ENCODE results near the gene GHRH. TPM values are rescaled to one million over a fixed set of nuclear protein-coding genes. Genes with fewer than 3 reads are reported as not detected.

GHRH gene
- total and polyA plus RNA-seq, 8 donors = not detected

GRCh38 chr20:37222086-37222485, 39.5 kb downstream of the GHRH start:
- no peak for DNase-seq
- no peak for TF ChIP-seq CTCF (IDR thresholded peaks at IDR 0.05)
- no peak for TF ChIP-seq POLR2A (IDR thresholded peaks at IDR 0.05)
- TF ChIP-seq POLR2AphosphoS5 (IDR thresholded peaks at IDR 0.05) = no peak
- no peak for TF ChIP-seq EP300 (IDR thresholded peaks at IDR 0.05)
- H3K36me3 ChIP-seq = peaks cover 43 to 87% (median 75%) of the 10 kb centered on the region in 4 donors
- WGBS, 5 donors = 83 to 95% (median 89%) methylated on average over 4 of the region's 4 CpGs
- no peaks in the 10 kb centered on the region for H3K9me3 ChIP-seq
- H3K4me1 ChIP-seq = peaks cover 7 to 49% (median 36%) of the 10 kb centered on the region in 4 donors
- H3K27me3 ChIP-seq = no peaks in the 10 kb centered on the region
- no peak overlapping the region for H3K4me3 ChIP-seq
- H3K27ac ChIP-seq = peak overlapping the region in 2 of 5 donors; percentile 3 to 21
- intact Hi-C loops (cut with DNase I; ENCODE audit: low total_unique reads) = no loop called here

GRCh38 chr20:37220731-37221130, 40.9 kb downstream of the GHRH start:
- peak in 1 of 2 donors; percentile 27 for DNase-seq
- Histone ChIP-seq H3K4me1 (peaks cover 7 to 42% (median 31%) of the 10 kb centered on the region in 4 donors), H3K9me3 (no peaks in the 10 kb centered on the region), H3K27ac (peak overlapping the region in 1 of 5 donors; percentile 5), H3K27me3 (no peaks in the 10 kb centered on the region), H3K36me3 (peaks cover 40 to 87% (median 75%) of the 10 kb centered on the region in 4 donors), H3K4me3 (no peak overlapping the region)
- intact Hi-C loops (cut with DNase I; ENCODE audit: low total_unique reads) = no loop called here
- no peak for TF ChIP-seq POLR2A (IDR thresholded peaks at IDR 0.05)
- TF ChIP-seq POLR2AphosphoS5 (IDR thresholded peaks at IDR 0.05) = no peak
- no peak for TF ChIP-seq CTCF (IDR thresholded peaks at IDR 0.05)
- no peak for TF ChIP-seq EP300 (IDR thresholded peaks at IDR 0.05)
- 58 to 81% (median 69%) methylated on average over 3 of the region's 3 CpGs for WGBS, 5 donors

GRCh38 chr20:37219751-37220668, 41.6 kb downstream of the GHRH start:
- peak overlapping the region in 1 of 5 donors; percentile 5 for H3K27ac ChIP-seq
- H3K4me1 ChIP-seq = peaks cover 7 to 42% (median 31%) of the 10 kb centered on the region in 4 donors
- DNase-seq = no peak
- intact Hi-C loops (cut with DNase I; ENCODE audit: low total_unique reads) = no loop called here
- no peak overlapping the region for H3K4me3 ChIP-seq
- TF ChIP-seq POLR2AphosphoS5 (IDR thresholded peaks at IDR 0.05) = no peak
- no peak for TF ChIP-seq CTCF (IDR thresholded peaks at IDR 0.05)
- TF ChIP-seq EP300 (IDR thresholded peaks at IDR 0.05) = no peak
- TF ChIP-seq POLR2A (IDR thresholded peaks at IDR 0.05) = no peak
- peaks cover 33 to 87% (median 75%) of the 10 kb centered on the region in 4 donors for H3K36me3 ChIP-seq
- H3K27me3 ChIP-seq = no peaks in the 10 kb centered on the region
- no peaks in the 10 kb centered on the region for H3K9me3 ChIP-seq
- 72 to 81% (median 81%) methylated on average over 10 of the region's 10 CpGs for WGBS, 5 donors

GRCh38 chr20:37218976-37219375, 42.6 kb downstream of the GHRH start:
- 73 to 87% (median 74%) methylated on average over 4 of the region's 4 CpGs for WGBS, 5 donors
- H3K27me3 ChIP-seq = no peaks in the 10 kb centered on the region
- intact Hi-C loops (cut with DNase I; ENCODE audit: low total_unique reads) = no loop called here
- no peaks in the 10 kb centered on the region for H3K9me3 ChIP-seq
- H3K36me3 ChIP-seq = peaks cover 22 to 87% (median 75%) of the 10 kb centered on the region in 4 donors
- no peak for DNase-seq
- no peak for TF ChIP-seq CTCF (IDR thresholded peaks at IDR 0.05)
- no peak for TF ChIP-seq EP300 (IDR thresholded peaks at IDR 0.05)
- H3K27ac ChIP-seq = no peak overlapping the region
- peaks cover 5 to 39% (median 31%) of the 10 kb centered on the region in 4 donors for H3K4me1 ChIP-seq
- H3K4me3 ChIP-seq = no peak overlapping the region

Measured in stomach (tissue), 9 donors.